Measurements from ENCODE around the gene NOX5.
"Not testable (repeated sequence)": the region's sequence is repeated elsewhere in the genome, so short reads cannot be mapped to it uniquely, and the experiment has no call there.

Gene NOX5

DNA sequence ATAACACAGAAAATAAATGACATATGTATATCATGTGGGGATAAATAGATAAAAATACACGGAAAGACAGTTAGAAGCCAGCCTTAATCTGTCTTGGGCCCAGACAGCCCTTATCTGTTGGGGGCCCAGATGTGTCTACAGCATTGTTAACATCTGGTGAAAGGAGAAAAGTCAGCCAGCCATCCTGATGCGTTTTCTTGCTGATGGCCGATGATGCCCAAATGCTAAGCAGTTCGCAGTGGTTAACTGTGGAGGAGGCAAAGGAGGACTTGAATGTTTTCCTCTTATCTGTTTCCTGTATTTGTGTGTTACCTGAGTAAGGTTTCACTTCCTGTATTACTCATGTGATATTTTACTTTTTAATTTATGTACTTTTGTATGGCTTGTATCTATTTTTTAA, 46.2 kb downstream of the NOX5 start:
- DNase-seq, result no peak

- no peak for DNase-seq
Measured at GRCh38 chr15:69061414-69061842, 46.9 kb downstream of the NOX5 start.

GRCh38 chr15:69064649-69065048, 50.2 kb downstream of the NOX5 start:
- DNase-seq, result no peak

- DNase-seq, result no peak
Measured at GRCh38 chr15:69066007-69066995, 51.8 kb downstream of the NOX5 start.

- no peak for DNase-seq
Measured at GRCh38 chr15:69067296-69067695, 52.8 kb downstream of the NOX5 start.

DNA sequence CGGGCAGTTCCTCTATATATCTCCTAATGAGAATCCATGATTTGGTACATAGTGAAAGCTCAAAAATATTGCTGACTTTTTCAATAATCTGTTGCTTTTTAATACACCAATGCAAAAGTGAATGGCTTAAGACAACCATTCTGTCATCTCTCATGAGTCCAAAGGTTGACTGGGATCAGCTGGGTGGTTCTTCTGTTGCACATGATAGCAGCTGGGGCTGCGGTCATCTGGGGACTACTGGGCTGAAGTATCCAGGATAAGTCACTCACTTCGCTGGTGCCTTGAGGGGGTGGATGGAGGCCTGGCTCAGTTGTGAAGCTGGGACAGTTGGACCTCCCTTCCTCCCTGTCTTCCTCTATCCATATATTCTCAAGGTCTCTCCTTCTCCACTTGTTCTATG, 53.7 kb downstream of the NOX5 start:
- no peak for DNase-seq

GRCh38 chr15:69069290-69069689, 54.8 kb downstream of the NOX5 start:
- DNase-seq, result not testable (repeated sequence)

DNA sequence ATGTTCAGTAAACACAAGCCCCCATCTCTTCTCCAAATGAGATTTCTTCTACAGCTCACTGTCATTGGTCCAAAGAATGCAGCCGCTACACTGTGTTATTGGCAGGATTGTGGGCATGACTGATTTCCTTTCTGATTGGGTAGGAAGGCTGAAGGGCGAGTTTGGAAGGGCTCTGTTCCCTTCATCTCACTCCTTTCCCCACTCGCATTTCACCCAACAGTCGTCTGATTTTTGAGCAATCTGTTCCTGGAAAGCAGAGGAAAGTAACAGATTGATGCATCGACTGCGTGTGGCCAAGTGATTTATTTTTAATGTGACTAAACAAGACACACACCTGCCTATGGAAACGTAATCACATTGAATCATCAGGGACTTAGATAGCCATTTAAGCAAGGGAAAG, 55.5 kb downstream of the NOX5 start:
- no peak for DNase-seq

DNA sequence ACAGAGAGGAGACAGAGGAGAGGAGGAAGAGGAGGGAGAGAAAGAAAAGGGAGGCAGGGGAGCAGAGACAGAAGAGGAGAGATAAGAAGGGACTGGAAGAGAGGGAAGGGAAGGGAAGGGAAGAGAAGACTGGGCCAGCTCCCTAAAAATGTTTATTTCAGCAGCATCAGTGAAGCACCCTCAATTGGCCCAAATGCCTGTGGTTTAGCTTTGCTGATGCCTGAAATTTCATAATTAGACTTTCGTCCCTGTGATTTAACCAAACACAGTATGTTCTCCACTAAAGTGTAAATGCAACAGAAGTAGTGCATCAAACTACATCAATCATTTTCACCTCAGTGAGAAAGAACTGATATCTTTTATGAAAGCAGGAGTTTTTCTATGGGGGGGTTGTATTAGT, 55.9 kb downstream of the NOX5 start:
- no peak for DNase-seq

GRCh38 chr15:69071260-69071659, 56.8 kb downstream of the NOX5 start:
- DNase-seq, result no peak

DNA sequence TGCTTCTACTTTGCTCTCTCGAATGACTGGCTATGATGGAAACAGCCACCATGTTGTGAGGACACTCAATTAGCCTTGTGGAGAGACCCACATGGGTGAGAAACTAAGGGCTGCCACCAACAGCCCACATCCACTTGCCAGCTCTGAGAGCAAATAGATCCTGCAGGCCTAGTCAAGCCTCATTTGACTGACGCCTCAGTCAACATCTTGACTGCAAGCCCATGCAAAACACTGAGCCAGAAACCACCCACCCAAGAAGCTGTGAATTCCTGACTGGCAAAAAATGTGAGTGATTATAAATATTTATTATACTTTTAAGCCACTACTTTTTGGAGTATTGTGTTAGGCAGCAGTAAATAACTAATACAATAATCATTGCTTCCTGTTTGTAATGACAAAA, 58.4 kb downstream of the NOX5 start:
- no peak for DNase-seq

- DNase-seq, result peak; percentile 36 to 70 (median 38)
Measured at GRCh38 chr15:69074001-69074842, 59.7 kb downstream of the NOX5 start.

GRCh38 chr15:69074843-69075224, 60.3 kb downstream of the NOX5 start:
- no peak for DNase-seq

- no peak for DNase-seq
Measured at GRCh38 chr15:69075440-69075839, 60.9 kb downstream of the NOX5 start.

DNA sequence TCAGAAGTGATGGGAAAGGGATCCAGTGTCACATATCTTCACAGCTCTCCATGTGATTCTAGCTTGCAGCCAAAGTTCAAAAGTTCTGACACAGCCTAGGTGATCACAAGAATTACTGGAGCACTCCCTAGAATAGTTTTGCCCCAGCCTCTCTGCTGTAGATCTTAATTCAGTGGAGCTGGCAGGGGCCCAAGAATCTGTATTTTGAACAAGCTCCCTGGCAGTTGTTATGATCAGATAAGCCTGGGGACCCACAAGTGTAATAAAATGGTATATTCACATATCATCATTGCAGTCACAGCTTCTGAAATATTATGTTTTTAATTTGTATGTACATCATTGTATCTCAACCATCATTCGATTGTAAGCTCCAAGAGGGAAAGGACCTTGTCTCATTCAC, 62.3 kb downstream of the NOX5 start:
- DNase-seq, result no peak

- no peak for DNase-seq
Measured at GRCh38 chr15:69078638-69079037, 64.1 kb downstream of the NOX5 start.

- no peak for DNase-seq
Measured at GRCh38 chr15:69080295-69081248, 66.1 kb downstream of the NOX5 start.

DNA sequence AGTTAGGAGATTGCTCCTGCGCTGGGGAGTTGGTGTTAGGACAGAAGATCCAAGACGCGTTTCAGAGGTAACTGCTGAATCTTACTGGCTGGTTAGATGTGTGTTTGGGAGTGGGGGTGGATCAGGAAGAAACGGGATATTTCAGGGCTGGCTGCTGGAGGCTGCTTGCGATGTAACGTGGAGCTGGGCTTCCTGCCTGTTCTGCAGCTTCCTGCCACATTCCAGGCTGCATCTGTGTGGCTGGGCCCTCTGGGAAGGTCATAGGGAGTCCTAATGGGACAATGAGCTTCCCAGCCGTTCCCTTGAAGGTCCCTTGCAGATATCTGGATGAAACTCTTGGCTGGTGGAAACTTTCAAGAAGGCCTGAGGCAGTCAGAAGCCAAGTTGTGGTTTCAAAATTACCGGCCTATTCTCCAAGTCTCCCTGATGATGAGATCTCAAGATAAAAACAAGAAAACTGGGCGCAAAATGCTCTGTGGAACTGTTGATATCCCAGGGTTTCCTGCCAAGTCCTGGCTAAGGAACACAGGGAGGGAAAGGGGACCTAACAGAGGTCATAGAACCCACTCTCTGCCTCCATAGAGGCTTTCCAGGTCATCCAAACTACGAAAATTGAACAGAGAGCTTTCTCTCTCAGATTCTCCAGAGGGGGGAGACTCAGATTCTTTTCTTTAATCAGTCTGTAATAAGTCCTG, 67.0 kb downstream of the NOX5 start:
- DNase-seq, result no peak

GRCh38 chr15:69082021-69082502, 67.6 kb downstream of the NOX5 start:
- DNase-seq, result no peak

DNA sequence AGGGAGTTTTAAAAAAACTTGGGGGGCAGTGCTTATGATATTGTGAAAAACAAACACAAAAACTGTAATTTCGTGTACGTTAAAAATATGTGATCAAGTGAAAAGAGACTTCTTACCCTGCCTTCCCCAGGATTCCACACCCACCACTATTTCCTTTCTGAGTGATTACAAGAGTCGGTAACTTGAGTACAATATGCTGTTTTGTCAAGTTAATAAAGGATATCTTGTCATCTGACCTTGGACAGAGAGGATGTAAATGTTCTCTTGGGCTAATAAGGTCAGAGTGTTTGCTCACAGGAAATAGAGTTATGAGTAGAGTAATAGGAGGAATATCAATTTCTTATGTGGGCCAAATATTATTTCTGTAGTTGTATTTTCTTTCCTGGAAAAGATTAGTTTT, 68.1 kb downstream of the NOX5 start:
- no peak for DNase-seq

- no peak for DNase-seq
Measured at GRCh38 chr15:69084404-69085030, 70.0 kb downstream of the NOX5 start.

All from suppressor macrophage treated with lipopolysaccharide for 1 hour (primary cell).